ENCODE measurements around the gene OTUD3.

The OTUD3 gene

DNA sequence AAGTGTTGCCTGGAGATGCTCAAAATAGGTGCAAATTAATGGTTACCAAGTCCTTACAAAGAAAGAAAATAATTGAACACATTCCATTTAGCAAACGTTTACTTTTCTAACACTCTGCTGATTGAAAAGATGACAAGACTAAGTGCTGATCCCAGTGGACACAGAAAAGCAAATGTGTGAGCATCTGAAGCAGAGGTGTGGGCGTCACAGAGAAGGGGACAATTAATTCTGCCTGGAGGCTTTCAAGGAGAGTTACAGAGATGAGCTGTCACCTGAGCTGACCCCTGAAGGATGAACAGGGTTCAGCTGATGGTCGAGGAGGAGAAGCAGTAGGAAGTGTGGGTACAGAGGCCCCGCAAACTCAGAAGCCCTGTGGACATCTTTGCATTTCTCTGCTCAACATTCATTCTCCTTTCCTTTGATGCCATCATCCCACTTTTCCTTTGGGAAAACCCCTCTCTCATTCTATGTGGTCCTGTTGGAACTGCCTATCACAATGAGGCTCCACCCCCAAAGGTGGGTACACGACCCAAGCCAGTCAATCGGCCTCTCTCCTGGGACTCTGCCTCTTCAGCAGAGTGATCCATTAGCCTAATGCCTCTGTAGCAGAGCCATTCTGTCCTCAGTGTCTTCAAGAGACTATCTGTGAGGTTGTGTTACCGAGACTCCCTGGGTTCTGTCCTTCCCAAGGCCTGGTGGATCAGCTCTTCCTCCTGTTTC is 58.5 kb downstream of the OTUD3 start:
- no peak overlapping the region for H3K27ac ChIP-seq
- H3K4me3 ChIP-seq: no peak overlapping the region
- TF ChIP-seq, protein P1, sequence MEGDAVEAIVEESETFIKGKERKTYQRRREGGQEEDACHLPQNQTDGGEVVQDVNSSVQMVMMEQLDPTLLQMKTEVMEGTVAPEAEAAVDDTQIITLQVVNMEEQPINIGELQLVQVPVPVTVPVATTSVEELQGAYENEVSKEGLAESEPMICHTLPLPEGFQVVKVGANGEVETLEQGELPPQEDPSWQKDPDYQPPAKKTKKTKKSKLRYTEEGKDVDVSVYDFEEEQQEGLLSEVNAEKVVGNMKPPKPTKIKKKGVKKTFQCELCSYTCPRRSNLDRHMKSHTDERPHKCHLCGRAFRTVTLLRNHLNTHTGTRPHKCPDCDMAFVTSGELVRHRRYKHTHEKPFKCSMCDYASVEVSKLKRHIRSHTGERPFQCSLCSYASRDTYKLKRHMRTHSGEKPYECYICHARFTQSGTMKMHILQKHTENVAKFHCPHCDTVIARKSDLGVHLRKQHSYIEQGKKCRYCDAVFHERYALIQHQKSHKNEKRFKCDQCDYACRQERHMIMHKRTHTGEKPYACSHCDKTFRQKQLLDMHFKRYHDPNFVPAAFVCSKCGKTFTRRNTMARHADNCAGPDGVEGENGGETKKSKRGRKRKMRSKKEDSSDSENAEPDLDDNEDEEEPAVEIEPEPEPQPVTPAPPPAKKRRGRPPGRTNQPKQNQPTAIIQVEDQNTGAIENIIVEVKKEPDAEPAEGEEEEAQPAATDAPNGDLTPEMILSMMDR (IDR thresholded peaks at IDR 0.05): no peak
- DNase-seq (ENCODE audit: low spot score): no peak

DNA sequence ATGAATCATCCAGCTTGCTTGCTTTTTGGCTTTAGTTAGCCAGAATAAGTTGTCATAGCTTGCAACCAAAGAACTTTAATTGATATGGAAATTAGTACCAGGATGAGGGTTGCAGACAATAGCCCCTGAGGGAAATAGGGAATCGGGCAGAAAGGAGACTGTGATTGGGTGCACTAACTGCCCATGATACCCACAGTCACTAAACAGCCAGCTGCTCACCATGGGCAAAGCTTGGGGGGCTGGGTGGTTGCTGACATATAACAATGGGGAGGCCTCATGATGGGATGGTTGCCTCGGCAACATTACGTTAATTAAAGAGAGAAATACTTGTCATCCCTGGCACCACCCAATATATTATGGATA is 59.0 kb downstream of the OTUD3 start:
- no peak for DNase-seq (ENCODE audit: low spot score)
- H3K27ac ChIP-seq: no peak overlapping the region
- TF ChIP-seq, protein P1 (IDR thresholded peaks at IDR 0.05): no peak
- H3K4me3 ChIP-seq: no peak overlapping the region

DNA sequence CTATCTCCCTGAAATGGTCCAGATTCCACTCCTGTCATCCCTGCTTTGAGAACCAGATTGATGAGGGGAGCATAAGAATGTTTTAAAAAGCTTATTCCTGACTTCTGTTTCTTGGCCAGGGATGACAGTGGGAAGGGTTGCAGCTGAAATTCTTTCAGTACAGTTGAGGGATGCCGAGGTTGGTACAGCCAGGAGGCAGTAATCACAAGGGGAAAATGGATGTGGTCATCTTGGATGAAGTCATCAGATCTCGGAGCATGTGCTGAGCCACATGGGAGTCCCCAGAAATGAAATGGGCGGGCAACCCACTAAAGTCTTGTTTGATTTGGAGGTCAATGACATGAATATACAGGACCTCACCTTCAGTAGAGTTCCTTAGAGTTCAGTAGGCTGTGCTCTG is 59.9 kb downstream of the OTUD3 start:
- Histone ChIP-seq H3K4me3 (no peak overlapping the region), H3K27ac (no peak overlapping the region)
- no peak for DNase-seq (ENCODE audit: low spot score)
- TF ChIP-seq, protein P1 (IDR thresholded peaks at IDR 0.05): no peak

DNA sequence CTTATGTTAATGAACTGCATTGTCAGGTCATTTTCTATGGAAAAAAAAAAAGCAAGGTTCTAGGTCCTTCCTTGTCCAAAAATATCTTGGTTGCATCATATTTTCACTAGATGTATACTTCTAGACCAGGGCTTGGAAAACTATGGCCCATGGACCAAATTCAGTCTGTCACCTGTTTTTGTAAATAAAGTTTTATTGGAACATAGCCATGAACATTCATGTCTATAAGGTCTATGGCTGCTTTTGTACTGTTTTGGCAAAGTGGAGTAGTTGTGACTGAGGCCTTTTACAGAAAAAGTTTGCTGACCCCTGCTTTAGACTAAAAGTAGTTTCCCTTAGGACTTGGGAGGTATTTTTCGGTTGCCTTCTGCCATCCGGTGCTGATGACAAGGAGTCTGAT is 60.5 kb downstream of the OTUD3 start:
- Histone ChIP-seq H3K27ac (no peak overlapping the region), H3K4me3 (no peak overlapping the region)
- no peak for DNase-seq (ENCODE audit: low spot score)
- TF ChIP-seq, protein P1 (IDR thresholded peaks at IDR 0.05): no peak

DNA sequence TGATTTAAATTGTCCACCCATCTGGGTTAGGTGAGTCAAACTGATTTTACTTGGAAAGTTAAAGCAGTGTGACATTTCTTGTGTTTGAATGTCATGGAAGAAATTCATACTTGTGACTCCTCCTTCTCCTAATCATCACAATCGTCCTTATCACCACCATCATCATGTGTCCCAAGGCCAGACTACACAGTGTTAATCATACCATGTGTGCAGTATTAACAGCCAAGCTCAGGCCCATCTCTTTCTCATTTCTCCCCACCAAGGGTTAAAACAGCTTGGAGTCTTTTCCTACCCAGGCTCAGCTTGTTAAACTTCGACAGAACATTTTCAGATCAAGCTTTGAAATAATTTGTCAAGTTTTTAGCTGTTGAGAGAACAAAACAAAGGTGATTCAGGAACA is 63.7 kb downstream of the OTUD3 start:
- Histone ChIP-seq H3K27ac (no peak overlapping the region), H3K4me3 (no peak overlapping the region)
- DNase-seq (ENCODE audit: low spot score): no peak
- TF ChIP-seq, protein P1 (IDR thresholded peaks at IDR 0.05): no peak

DNA sequence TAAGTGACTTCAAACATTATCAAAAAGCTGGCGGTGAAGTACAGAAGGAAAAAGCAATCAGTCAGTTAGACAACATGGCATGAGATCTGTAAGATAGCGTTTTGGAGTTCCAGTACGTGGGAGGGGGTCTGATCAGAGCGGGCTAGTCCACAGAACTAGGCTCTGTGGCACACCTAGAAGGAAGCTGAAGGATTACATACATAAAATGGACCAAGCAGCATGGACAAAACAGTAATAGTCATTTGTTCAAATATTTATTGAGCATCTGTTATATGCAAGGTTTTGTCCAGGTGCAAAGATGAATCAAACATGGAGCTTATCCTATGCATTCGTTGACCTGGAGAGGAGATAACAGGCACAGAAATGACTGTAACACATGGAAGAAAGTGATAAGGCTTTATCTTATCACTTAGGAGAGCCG is 64.1 kb downstream of the OTUD3 start:
- no peak overlapping the region for H3K27ac ChIP-seq
- no peak for DNase-seq (ENCODE audit: low spot score)
- no peak overlapping the region for H3K4me3 ChIP-seq
- TF ChIP-seq, protein P1 (IDR thresholded peaks at IDR 0.05): no peak

DNA sequence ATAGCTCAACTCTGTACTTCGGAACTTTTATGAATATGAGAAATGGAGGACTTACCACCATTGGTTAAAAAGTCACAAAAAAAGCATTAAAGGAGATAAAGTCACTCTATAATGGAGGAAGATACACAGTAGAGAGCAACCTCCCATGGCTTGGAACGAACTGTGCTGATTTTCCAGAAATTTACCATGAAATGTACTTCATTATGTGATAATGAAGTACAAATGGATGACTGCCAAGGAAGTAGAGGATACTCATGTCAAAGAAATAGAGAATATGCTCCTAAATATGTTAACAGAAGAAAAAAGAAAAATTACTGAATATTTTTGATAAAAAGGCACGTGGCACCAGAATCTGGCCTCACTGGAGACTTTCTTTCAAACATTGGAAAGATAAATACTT is 64.8 kb downstream of the OTUD3 start:
- TF ChIP-seq, protein P1 (IDR thresholded peaks at IDR 0.05): no peak
- DNase-seq (ENCODE audit: low spot score): no peak
- Histone ChIP-seq H3K4me3 (no peak overlapping the region), H3K27ac (no peak overlapping the region)

Data from coronary artery (tissue), 2 donors.